AG04449 (cell line): ENCODE results near the gene SGMS1.

Experiments used
- CTCF ChIA-PET: fragments of 350-600 bp; formaldehyde crosslinking; extraction: SDS; loops from one replicate; lab custom pipeline; 2021; ENCODE audit warnings: antibody characterized with exemption; lab: Yijun Ruan, JAX
- POLR2A ChIA-PET: fragments of 400-600, 350-600 bp; formaldehyde crosslinking; extraction: SDS; loops from one replicate; lab custom pipeline; 2020; ENCODE audit warnings: antibody characterized with exemption, inconsistent platforms; lab: Yijun Ruan, JAX
- DNase-seq: peaks from one replicate; pipeline ENCODE4 v3.0.0-alpha.2; 2010; ENCODE audit warnings: low read depth, low spot score
- H3K4me3 ChIP-seq: 2 replicates; pipeline ENCODE4 v1.5.1; 2011; ENCODE audit warnings: low read depth, mild to moderate bottlenecking, control low read depth, low read length
- CTCF ChIP-seq: IDR thresholded peaks from one replicate; pipeline ENCODE4 v1.5.1; 2011; ENCODE audit warnings: mild to moderate bottlenecking, moderate library complexity, low read length, control low read depth, inconsistent platforms; ENCODE audit not compliant: insufficient read depth; ENCODE audit errors: missing control alignments

Gene SGMS1

GRCh38 chr10:50544095-50544856 lies 79.5 kb downstream of the SGMS1 start:
- ChIA-PET CTCF (interaction anchor here (0.5 to 1.1 kb wide), 3 partner anchors 9 to 121 kb away, joined by 3 read pairs; no protein-coding TSS in a partner anchor), POLR2A (no interaction called here)
- H3K4me3 ChIP-seq = no peak overlapping the region
- no peak for TF ChIP-seq CTCF
- DNase-seq = no peak

DNA sequence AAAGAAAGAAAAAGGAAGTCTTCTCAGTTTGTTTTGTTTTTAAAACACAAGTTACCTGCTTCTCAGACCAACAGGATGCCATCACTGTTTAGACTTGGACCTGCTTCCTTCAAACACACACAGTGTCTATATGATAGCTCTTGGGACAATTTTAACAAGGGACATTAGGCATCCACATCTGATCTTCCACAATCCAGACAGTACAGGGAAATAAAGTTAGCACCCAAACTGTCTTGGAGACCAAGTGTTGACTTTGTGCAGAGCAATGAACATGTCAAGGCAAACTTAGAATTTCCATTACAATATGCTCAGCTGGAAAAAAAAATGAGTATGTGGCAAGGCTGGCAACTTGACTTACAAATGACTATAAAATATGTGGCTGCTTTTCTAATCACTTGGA lies 80.9 kb downstream of the SGMS1 start:
- CTCF ChIA-PET = no interaction called here
- POLR2A ChIA-PET = no interaction called here
- no peak overlapping the region for H3K4me3 ChIP-seq
- no peak for TF ChIP-seq CTCF
- DNase-seq = no peak

- no peak overlapping the region for H3K4me3 ChIP-seq
- no peak for TF ChIP-seq CTCF
- CTCF ChIA-PET = no interaction called here
- POLR2A ChIA-PET = no interaction called here
- DNase-seq = no peak
These were observed 81.8 kb downstream of the SGMS1 start for GRCh38 chr10:50541921-50542320.

DNA sequence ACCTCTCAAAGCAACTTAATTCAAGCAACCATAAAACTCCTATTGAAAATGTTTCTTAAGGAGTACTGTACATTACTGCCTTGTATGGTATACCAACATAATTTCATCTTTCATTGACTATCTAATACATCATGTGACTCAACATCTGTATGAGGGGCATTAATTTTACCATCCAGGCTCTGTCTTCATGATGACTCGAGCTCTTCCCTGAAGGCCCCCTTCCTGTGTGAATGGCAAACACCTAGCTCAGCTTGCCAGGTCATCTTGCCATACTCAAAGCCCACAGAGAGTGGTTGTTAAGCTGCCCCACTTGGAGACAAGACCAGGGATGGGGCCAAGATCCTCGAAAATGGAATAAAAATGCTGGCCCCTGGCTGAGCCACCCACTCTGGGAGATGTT lies 82.4 kb downstream of the SGMS1 start:
- CTCF ChIA-PET = no interaction called here
- H3K4me3 ChIP-seq = no peak overlapping the region
- POLR2A ChIA-PET = no interaction called here
- TF ChIP-seq CTCF = no peak
- no peak for DNase-seq

DNA sequence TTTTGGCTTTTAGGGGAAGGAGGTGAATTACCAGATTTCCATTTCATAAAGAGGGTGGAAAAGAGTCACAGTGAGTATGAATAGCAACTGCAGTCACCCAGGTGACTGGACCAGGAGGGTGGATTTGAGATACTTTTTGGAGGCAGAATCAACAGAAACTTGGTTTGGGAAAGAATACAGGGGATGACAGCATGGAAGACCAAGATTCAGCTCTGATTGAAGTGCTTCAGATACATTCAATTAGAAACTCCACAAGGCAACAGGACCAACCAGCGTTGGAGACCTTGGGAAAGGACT lies 83.0 kb downstream of the SGMS1 start:
- ChIA-PET CTCF (no interaction called here), POLR2A (no interaction called here)
- TF ChIP-seq CTCF = no peak
- H3K4me3 ChIP-seq = no peak overlapping the region
- DNase-seq = no peak

- no peak for DNase-seq
- TF ChIP-seq CTCF = no peak
- CTCF ChIA-PET = no interaction called here
These were observed 83.5 kb downstream of the SGMS1 start for GRCh38 chr10:50540069-50540825.

More at GRCh38 chr10:50540069-50540825, 83.5 kb downstream of the SGMS1 start:
- POLR2A ChIA-PET = no interaction called here
- no peak overlapping the region for H3K4me3 ChIP-seq
